GM12878 (cell line): ENCODE measurements around the gene DNHD1. TPM values are rescaled to one million over a fixed set of nuclear protein-coding genes. Genes with fewer than 3 reads are reported as not detected.

ENCODE experiments used
- BCL11A ChIP-seq: IDR thresholded peaks from 2 replicates; pipeline ENCODE4 v1.6.1; 2011; ENCODE audit warnings: low read depth, low read length
- CHD1 ChIP-seq: IDR thresholded peaks from 2 replicates; pipeline ENCODE4 v1.6.1; 2012; ENCODE audit warnings: low read depth, low read length, improper control_type of control experiment
- EED ChIP-seq: sonication (generic); IDR thresholded peaks from 2 replicates; pipeline ENCODE4 v1.6.1; 2016; ENCODE audit warnings: antibody characterized with exemption, low read depth
- EP300 ChIP-seq, 2 experiments: fragments of 150-350 bp in 1 of 2; IDR thresholded peaks; 2 replicates each; pipeline ENCODE4 v1.6.1; 2011 to 2012; ENCODE audit warnings: low read depth in 2 of 2, low read length in 2 of 2, borderline replicate concordance in 1 of 2, improper control_type of control experiment in 1 of 2, inconsistent platforms in 1 of 2; ENCODE audit not compliant: control insufficient read depth in 1 of 2
- GABPA ChIP-seq: IDR thresholded peaks from 2 replicates; pipeline ENCODE4 v1.6.1; 2014; ENCODE audit warnings: antibody characterized with exemption, low read depth, mild to moderate bottlenecking, inconsistent platforms
- IKZF1 ChIP-seq: fragments of 450-650 bp; conservative IDR thresholded peaks from 2 replicates; pipeline ENCODE4 v1.6.1; 2017; ENCODE audit warnings: antibody characterized with exemption, mild to moderate bottlenecking
- KDM1A ChIP-seq: fragments of 200-600 bp; sonication (generic); IDR thresholded peaks from 2 replicates; pipeline ENCODE4 v1.6.1; 2016; ENCODE audit warnings: borderline replicate concordance
- MEF2A ChIP-seq: IDR thresholded peaks from 2 replicates; pipeline ENCODE4 v1.6.1; 2011; ENCODE audit warnings: low read depth, mild to moderate bottlenecking, low read length, moderate library complexity; ENCODE audit not compliant: insufficient read depth
- NFYB ChIP-seq: IDR thresholded peaks from 2 replicates; pipeline ENCODE4 v1.6.1; 2011; ENCODE audit warnings: low read depth, mild to moderate bottlenecking, low read length, improper control_type of control experiment, moderate library complexity; ENCODE audit not compliant: insufficient read depth
- NKRF ChIP-seq: fragments of 450-650 bp; conservative IDR thresholded peaks from 2 replicates; pipeline ENCODE4 v1.6.1; 2017; ENCODE audit warnings: mild to moderate bottlenecking, moderate library complexity
- NR2F1 ChIP-seq: fragments of 450-650 bp; conservative IDR thresholded peaks from 2 replicates; pipeline ENCODE4 v1.6.1; 2017; ENCODE audit warnings: mild to moderate bottlenecking
- POLR2AphosphoS5 ChIP-seq: IDR thresholded peaks from 2 replicates; pipeline ENCODE4 v1.6.1; 2011; ENCODE audit warnings: mild to moderate bottlenecking, low read length, inconsistent platforms
- SIX5 ChIP-seq: IDR thresholded peaks from 2 replicates; pipeline ENCODE4 v1.6.1; 2011; ENCODE audit warnings: mild to moderate bottlenecking, low read depth, low read length, moderate library complexity; ENCODE audit not compliant: severe bottlenecking
- SRF ChIP-seq, 2 experiments: IDR thresholded peaks; 2 replicates each; pipeline ENCODE4 v1.6.1; 2011; ENCODE audit warnings: low read depth in 2 of 2, low read length in 2 of 2, mild to moderate bottlenecking in 1 of 2, moderate library complexity in 1 of 2
- YY1 ChIP-seq: IDR thresholded peaks from 2 replicates; pipeline ENCODE4 v1.6.1; 2011; ENCODE audit warnings: low read depth, mild to moderate bottlenecking, low read length
- ZBED1 ChIP-seq: IDR thresholded peaks from 2 replicates; pipeline ENCODE4 v1.6.1; 2016; ENCODE audit warnings: borderline replicate concordance
- polyA plus RNA-seq, 11 experiments: library from polyadenylated mRNA; depleted of rRNA in 4 of 11; unstranded in 6 of 11; stranded (reverse) in 5 of 11; fragments of >200 nt; fragmentation: Nextera tagmentation in 4 of 11; fragmentation: Illumina TruSeq in 1 of 11; extraction: Ambion mirVana in 4 of 11; extraction: Trizol in 1 of 11; gene quantifications; 1 replicate in 1 of 11; 2 replicates in 10 of 11; pipeline versions ENCODE4 v1.2.1 to v1.2.3, GENCODE V29; 2011 to 2016; ENCODE audit warnings: inconsistent platforms in 2 of 11, missing spikeins in 2 of 11, low read depth in 1 of 11
- total RNA-seq, 4 experiments: library from RNA; depleted of rRNA in 3 of 4; stranded (reverse); fragments of >200 nt in 3 of 4; fragmentation: Illumina TruSeq in 1 of 4; extraction: Trizol in 1 of 4; gene quantifications; 2 replicates each; pipeline versions ENCODE4 v1.2.1 to v1.2.3, GENCODE V29; 2013 to 2021
- TF ChIP-seq, protein P1 (sequence below): fragments of 450-650 bp; formaldehyde crosslinking; IDR thresholded peaks from 2 replicates; pipeline ENCODE4 v1.4.0; 2022; ENCODE audit warnings: mild to moderate bottlenecking, moderate library complexity
- TF ChIP-seq, protein P2 (sequence below): IDR thresholded peaks from 2 replicates; pipeline ENCODE4 v1.6.1; 2012; ENCODE audit warnings: mild to moderate bottlenecking, low read depth, low read length

Gene DNHD1
- total and polyA plus RNA-seq, 10 of the 15 experiments (the other 5 are each of a cell fraction or from before 2014, with no cell fraction given) = 0.99 to 16.9 (median 8.6) TPM

- TF ChIP-seq, protein P1, sequence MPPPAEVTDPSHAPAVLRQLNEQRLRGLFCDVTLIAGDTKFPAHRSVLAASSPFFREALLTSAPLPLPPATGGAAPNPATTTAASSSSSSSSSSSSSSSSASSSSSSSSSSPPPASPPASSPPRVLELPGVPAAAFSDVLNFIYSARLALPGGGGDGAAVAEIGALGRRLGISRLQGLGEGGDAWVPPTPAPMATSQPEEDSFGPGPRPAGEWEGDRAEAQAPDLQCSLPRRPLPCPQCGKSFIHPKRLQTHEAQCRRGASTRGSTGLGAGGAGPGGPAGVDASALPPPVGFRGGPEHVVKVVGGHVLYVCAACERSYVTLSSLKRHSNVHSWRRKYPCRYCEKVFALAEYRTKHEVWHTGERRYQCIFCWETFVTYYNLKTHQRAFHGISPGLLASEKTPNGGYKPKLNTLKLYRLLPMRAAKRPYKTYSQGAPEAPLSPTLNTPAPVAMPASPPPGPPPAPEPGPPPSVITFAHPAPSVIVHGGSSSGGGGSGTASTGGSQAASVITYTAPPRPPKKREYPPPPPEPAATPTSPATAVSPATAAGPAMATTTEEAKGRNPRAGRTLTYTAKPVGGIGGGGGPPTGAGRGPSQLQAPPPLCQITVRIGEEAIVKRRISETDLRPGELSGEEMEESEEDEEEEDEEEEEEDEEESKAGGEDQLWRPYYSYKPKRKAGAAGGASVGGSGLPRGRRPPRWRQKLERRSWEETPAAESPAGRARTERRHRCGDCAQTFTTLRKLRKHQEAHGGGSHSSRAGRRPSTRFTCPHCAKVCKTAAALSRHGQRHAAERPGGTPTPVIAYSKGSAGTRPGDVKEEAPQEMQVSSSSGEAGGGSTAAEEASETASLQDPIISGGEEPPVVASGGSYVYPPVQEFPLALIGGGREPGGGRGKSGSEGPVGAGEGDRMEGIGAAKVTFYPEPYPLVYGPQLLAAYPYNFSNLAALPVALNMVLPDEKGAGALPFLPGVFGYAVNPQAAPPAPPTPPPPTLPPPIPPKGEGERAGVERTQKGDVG (CRISPR knock-in tag) = no peak
- TF ChIP-seq KDM1A = no peak
- TF ChIP-seq, protein P2, sequence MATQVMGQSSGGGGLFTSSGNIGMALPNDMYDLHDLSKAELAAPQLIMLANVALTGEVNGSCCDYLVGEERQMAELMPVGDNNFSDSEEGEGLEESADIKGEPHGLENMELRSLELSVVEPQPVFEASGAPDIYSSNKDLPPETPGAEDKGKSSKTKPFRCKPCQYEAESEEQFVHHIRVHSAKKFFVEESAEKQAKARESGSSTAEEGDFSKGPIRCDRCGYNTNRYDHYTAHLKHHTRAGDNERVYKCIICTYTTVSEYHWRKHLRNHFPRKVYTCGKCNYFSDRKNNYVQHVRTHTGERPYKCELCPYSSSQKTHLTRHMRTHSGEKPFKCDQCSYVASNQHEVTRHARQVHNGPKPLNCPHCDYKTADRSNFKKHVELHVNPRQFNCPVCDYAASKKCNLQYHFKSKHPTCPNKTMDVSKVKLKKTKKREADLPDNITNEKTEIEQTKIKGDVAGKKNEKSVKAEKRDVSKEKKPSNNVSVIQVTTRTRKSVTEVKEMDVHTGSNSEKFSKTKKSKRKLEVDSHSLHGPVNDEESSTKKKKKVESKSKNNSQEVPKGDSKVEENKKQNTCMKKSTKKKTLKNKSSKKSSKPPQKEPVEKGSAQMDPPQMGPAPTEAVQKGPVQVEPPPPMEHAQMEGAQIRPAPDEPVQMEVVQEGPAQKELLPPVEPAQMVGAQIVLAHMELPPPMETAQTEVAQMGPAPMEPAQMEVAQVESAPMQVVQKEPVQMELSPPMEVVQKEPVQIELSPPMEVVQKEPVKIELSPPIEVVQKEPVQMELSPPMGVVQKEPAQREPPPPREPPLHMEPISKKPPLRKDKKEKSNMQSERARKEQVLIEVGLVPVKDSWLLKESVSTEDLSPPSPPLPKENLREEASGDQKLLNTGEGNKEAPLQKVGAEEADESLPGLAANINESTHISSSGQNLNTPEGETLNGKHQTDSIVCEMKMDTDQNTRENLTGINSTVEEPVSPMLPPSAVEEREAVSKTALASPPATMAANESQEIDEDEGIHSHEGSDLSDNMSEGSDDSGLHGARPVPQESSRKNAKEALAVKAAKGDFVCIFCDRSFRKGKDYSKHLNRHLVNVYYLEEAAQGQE = no peak
- 0 out of 2 replicates have a peak, but pooled peaks have one; percentile 16 for TF ChIP-seq EED
- no peak for TF ChIP-seq SIX5
- 0 out of 2 replicates have a peak, but pooled peaks have one; percentile 4 for TF ChIP-seq NKRF
- no peak for TF ChIP-seq ZBED1
- TF ChIP-seq YY1 = no peak
- TF ChIP-seq MEF2A = no peak
- TF ChIP-seq SRF (IDR thresholded peaks at IDR 0.05; ENCODE audit: low read depth in 2 of 2, low read length in 2 of 2) = no peak; a peak in 1 of 4 replicates
- TF ChIP-seq GABPA = 0 out of 2 replicates have a peak, but pooled peaks have one; percentile 38
- 0 out of 2 replicates have a peak, but pooled peaks have one; percentile 25 for TF ChIP-seq NR2F1
- TF ChIP-seq BCL11A = 0 out of 2 replicates have a peak, but pooled peaks have one; percentile 33
- TF ChIP-seq POLR2AphosphoS5 = peak; percentile 27; the same call in 1 of the 2 replicates
- TF ChIP-seq NFYB = 0 out of 2 replicates have a peak, but pooled peaks have one; percentile 10
- no peak for TF ChIP-seq EP300 (IDR thresholded peaks at IDR 0.05; ENCODE audit: borderline replicate concordance in 1 of 2, control insufficient read depth in 1 of 2, low read depth in 2 of 2, low read length in 2 of 2)
- peak; percentile 27; the same call in 1 of the 2 replicates for TF ChIP-seq IKZF1
- TF ChIP-seq CHD1 = no peak
Observed at GRCh38 chr11:6606471-6607189, 109.5 kb downstream of the DNHD1 start (continued).
